ENCODE data around the gene OPRL1. TPM values are rescaled to one million over a fixed set of nuclear protein-coding genes. Genes with fewer than 3 reads are reported as not detected.

Gene OPRL1
- total RNA-seq, 1 experiment from 2014 or later: 0.59 TPM

GRCh38 chr20:64077541-64077875 lies 2.4 kb upstream of the OPRL1 start:
- POLR2A ChIA-PET: no interaction called here
- H3K9me3 Mint-ChIP-seq (ENCODE audit: unreplicated experiment): no peaks in the 10 kb centered on the region
- Histone ChIP-seq H3K9me3 (no peaks in the 10 kb centered on the region), H3K27me3 (replicated peaks; ENCODE audit: control insufficient read depth, insufficient read depth, low read length) (no peaks in the 10 kb centered on the region; the same call in 1 of the 2 replicates), H3K4me3 (ENCODE audit: low read depth, low read length) (no peak overlapping the region), H3K4me1 (peaks cover 18% of the 10 kb centered on the region), H3K36me3 (ENCODE audit: control insufficient read depth, insufficient read depth, low read length) (no peaks in the 10 kb centered on the region)
- peaks cover 17% of the 10 kb centered on the region for H3K4me1 Mint-ChIP-seq (ENCODE audit: low read depth, unreplicated experiment)
- DNase-seq: no peak
- intact Hi-C loops (cut with micrococcal nuclease; ENCODE audit: unreplicated experiment): no loop called here
- TF ChIP-seq CTCF (IDR thresholded peaks at IDR 0.05; ENCODE audit: insufficient read depth in 1 of 2, low read depth in 1 of 2, low read length in 1 of 2, severe bottlenecking in 1 of 2, unreplicated experiment in 1 of 2): no peak
- no TSS peak for BruUV-seq (replicated peaks)
- H3K4me3 Mint-ChIP-seq (ENCODE audit: unreplicated experiment): no peak overlapping the region
- H3K36me3 Mint-ChIP-seq (ENCODE audit: insufficient read depth, unreplicated experiment): no peaks in the 10 kb centered on the region
- no peak overlapping the region for H3K27ac Mint-ChIP-seq (ENCODE audit: unreplicated experiment)
- H3K27me3 Mint-ChIP-seq (ENCODE audit: insufficient read depth, unreplicated experiment): no peaks in the 10 kb centered on the region
- CTCF ChIA-PET: interaction anchor here (1.0 kb wide), 1 partner anchor 42 kb away, joined by 3 read pairs; no protein-coding TSS in a partner anchor

- H3K4me1 ChIP-seq: peaks cover 20% of the 10 kb centered on the region
- Mint-ChIP-seq H3K4me3 (ENCODE audit: unreplicated experiment) (peak overlapping the region; percentile 88), H3K27ac (ENCODE audit: unreplicated experiment) (no peak overlapping the region), H3K27me3 (ENCODE audit: insufficient read depth, unreplicated experiment) (no peaks in the 10 kb centered on the region), H3K36me3 (ENCODE audit: insufficient read depth, unreplicated experiment) (no peaks in the 10 kb centered on the region), H3K4me1 (ENCODE audit: low read depth, unreplicated experiment) (peaks cover 17% of the 10 kb centered on the region), H3K9me3 (ENCODE audit: unreplicated experiment) (no peaks in the 10 kb centered on the region)
- CTCF ChIA-PET: interaction anchor here (0.6 kb wide), 1 partner anchor 18 kb away, joined by 9 read pairs; no protein-coding TSS in a partner anchor
- no TSS peak for BruUV-seq (replicated peaks)
- peak overlapping the region; percentile 96; the same call in 1 of the 2 replicates for H3K4me3 ChIP-seq (ENCODE audit: low read depth, low read length)
- no peaks in the 10 kb centered on the region for H3K9me3 ChIP-seq
- POLR2A ChIA-PET: no interaction called here
- no peak for TF ChIP-seq CTCF (IDR thresholded peaks at IDR 0.05; ENCODE audit: insufficient read depth in 1 of 2, low read depth in 1 of 2, low read length in 1 of 2, severe bottlenecking in 1 of 2, unreplicated experiment in 1 of 2)
- no peak for DNase-seq
- no peaks in the 10 kb centered on the region for H3K36me3 ChIP-seq (ENCODE audit: control insufficient read depth, insufficient read depth, low read length)
- intact Hi-C loops (cut with micrococcal nuclease; ENCODE audit: unreplicated experiment): loop anchor here (2.0 kb wide), 1 partner anchor 15 kb away; the partner anchor contains the start of gene TCEA2
- no peaks in the 10 kb centered on the region; the same call in 1 of the 2 replicates for H3K27me3 ChIP-seq (replicated peaks; ENCODE audit: control insufficient read depth, insufficient read depth, low read length)
Measured at GRCh38 chr20:64077876-64078551, 1.9 kb upstream of the OPRL1 start.

- CTCF ChIA-PET: interaction anchor here (0.5 to 1.9 kb wide), 7 partner anchors 9 to 548 kb away, joined by 3 to 15 read pairs (median 5); partner anchors contain the start of gene TCEA2
- POLR2A ChIA-PET: interaction anchor here (0.5 to 1.8 kb wide), 5 partner anchors 16 to 1285 kb away, joined by 3 to 10 read pairs (median 6); partner anchors contain the start of gene TCEA2
- H3K4me1 ChIP-seq: peaks cover 26% of the 10 kb centered on the region
Measured at GRCh38 chr20:64078934-64079272, 979 bp upstream of the OPRL1 start.

More at GRCh38 chr20:64078934-64079272, 979 bp upstream of the OPRL1 start:
- intact Hi-C loops (cut with micrococcal nuclease; ENCODE audit: unreplicated experiment): loop anchor here (2.0 kb wide), 1 partner anchor 16 kb away; the partner anchor contains the start of gene TCEA2
- no peak for TF ChIP-seq CTCF (IDR thresholded peaks at IDR 0.05; ENCODE audit: insufficient read depth in 1 of 2, low read depth in 1 of 2, low read length in 1 of 2, severe bottlenecking in 1 of 2, unreplicated experiment in 1 of 2)
- peak overlapping the region; percentile 96 for H3K4me3 ChIP-seq (ENCODE audit: low read depth, low read length)
- H3K9me3 Mint-ChIP-seq (ENCODE audit: unreplicated experiment): no peaks in the 10 kb centered on the region
- DNase-seq: no peak
- no peaks in the 10 kb centered on the region for H3K9me3 ChIP-seq
- H3K27ac Mint-ChIP-seq (ENCODE audit: unreplicated experiment): peak overlapping the region; percentile 75
- peaks cover 17% of the 10 kb centered on the region for H3K4me1 Mint-ChIP-seq (ENCODE audit: low read depth, unreplicated experiment)
- H3K27me3 ChIP-seq (replicated peaks; ENCODE audit: control insufficient read depth, insufficient read depth, low read length): no peaks in the 10 kb centered on the region; the same call in 1 of the 2 replicates
- H3K27me3 Mint-ChIP-seq (ENCODE audit: insufficient read depth, unreplicated experiment): no peaks in the 10 kb centered on the region
- BruUV-seq (replicated peaks): TSS peak; percentile 41
- H3K4me3 Mint-ChIP-seq (ENCODE audit: unreplicated experiment): peak overlapping the region; percentile 88
- H3K36me3 Mint-ChIP-seq (ENCODE audit: insufficient read depth, unreplicated experiment): no peaks in the 10 kb centered on the region
- H3K36me3 ChIP-seq (ENCODE audit: control insufficient read depth, insufficient read depth, low read length): no peaks in the 10 kb centered on the region

Measured in Caco-2 (cell line).